ENCODE data around the gene TMEM129.

Gene TMEM129

DNA sequence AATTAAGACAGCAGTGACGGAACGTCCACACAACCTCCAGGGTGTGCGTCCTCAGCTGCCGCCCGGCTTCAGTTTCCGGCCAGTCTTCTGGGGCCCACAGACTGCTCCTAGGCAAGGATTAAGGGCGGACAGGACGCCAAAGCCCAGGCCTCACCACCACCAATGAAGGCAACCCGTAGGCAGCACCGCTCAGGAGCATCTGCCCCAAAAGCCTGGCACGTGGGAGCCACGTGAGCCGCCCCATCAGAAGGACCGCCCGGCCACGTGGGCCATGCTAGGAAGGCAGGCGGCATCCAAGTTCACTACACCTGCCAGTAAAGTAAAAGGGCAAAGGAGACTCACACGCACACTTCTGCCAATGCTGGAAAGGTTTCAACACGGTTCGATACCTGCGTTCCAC lies 51.3 kb downstream of the TMEM129 start:
- Histone ChIP-seq H3K4me3 (ENCODE audit: low read depth in 1 of 2, low read length in 1 of 2) (no peak overlapping the region), H3K4me1 (ENCODE audit: control insufficient read depth in 1 of 2, insufficient read depth in 1 of 2, low read depth in 1 of 2, low read length in 1 of 2) (no peaks in the 10 kb centered on the region), H3K27ac (no peak overlapping the region), H3K36me3 (no peaks in the 10 kb centered on the region), H3K9me3 (no peaks in the 10 kb centered on the region), H3K27me3 (no peaks in the 10 kb centered on the region)
- TF ChIP-seq, protein P1, sequence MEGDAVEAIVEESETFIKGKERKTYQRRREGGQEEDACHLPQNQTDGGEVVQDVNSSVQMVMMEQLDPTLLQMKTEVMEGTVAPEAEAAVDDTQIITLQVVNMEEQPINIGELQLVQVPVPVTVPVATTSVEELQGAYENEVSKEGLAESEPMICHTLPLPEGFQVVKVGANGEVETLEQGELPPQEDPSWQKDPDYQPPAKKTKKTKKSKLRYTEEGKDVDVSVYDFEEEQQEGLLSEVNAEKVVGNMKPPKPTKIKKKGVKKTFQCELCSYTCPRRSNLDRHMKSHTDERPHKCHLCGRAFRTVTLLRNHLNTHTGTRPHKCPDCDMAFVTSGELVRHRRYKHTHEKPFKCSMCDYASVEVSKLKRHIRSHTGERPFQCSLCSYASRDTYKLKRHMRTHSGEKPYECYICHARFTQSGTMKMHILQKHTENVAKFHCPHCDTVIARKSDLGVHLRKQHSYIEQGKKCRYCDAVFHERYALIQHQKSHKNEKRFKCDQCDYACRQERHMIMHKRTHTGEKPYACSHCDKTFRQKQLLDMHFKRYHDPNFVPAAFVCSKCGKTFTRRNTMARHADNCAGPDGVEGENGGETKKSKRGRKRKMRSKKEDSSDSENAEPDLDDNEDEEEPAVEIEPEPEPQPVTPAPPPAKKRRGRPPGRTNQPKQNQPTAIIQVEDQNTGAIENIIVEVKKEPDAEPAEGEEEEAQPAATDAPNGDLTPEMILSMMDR (IDR thresholded peaks at IDR 0.05): no peak

DNA sequence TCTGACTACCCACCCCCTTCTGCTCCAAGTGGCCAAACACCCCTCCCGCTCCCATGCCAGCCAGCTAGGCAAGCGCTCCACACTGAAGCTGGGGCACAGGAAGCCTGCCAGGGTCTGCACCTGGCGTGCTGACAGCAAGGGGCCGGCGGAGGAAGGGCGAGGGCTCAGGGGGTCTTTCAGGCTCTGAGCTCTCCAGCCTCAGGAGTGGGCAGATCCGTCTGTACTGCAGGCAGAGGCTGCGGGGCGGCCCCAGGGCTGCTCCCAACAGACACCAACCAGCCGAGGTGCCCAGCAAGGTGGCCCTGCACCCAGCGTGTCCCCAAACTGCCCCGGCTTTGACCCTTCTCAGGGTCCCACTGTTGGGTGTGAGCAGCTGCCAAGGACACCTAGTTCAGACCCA lies 51.9 kb downstream of the TMEM129 start:
- no peaks in the 10 kb centered on the region for H3K36me3 ChIP-seq
- no peaks in the 10 kb centered on the region for H3K4me1 ChIP-seq (ENCODE audit: control insufficient read depth in 1 of 2, insufficient read depth in 1 of 2, low read depth in 1 of 2, low read length in 1 of 2)
- TF ChIP-seq, protein P1 (IDR thresholded peaks at IDR 0.05): no peak
- no peaks in the 10 kb centered on the region for H3K9me3 ChIP-seq
- no peak overlapping the region for H3K27ac ChIP-seq
- H3K4me3 ChIP-seq (ENCODE audit: low read depth in 1 of 2, low read length in 1 of 2): no peak overlapping the region
- H3K27me3 ChIP-seq: no peaks in the 10 kb centered on the region

DNA sequence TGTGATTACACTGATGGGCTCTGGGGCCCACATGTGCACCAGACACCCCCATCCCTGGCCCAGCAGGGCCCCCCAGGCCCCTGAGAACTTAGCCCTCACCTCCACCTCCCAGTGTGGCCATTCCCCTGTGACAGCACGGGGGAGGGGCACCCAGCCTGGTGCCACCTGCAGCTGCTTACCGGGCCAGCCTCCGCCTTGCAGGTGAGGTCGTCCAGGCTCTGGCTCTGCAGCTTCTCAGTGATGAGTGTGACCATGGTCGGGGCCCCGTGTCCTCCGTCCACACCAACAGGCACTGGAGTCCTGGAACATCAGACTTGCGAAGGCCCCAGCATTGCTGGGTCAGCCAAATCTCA lies 52.7 kb downstream of the TMEM129 start:
- H3K27me3 ChIP-seq: no peaks in the 10 kb centered on the region
- H3K4me1 ChIP-seq (ENCODE audit: control insufficient read depth in 1 of 2, insufficient read depth in 1 of 2, low read depth in 1 of 2, low read length in 1 of 2): no peaks in the 10 kb centered on the region
- H3K9me3 ChIP-seq: no peaks in the 10 kb centered on the region
- no peaks in the 10 kb centered on the region for H3K36me3 ChIP-seq
- H3K4me3 ChIP-seq (ENCODE audit: low read depth in 1 of 2, low read length in 1 of 2): no peak overlapping the region
- no peak overlapping the region for H3K27ac ChIP-seq
- TF ChIP-seq, protein P1 (IDR thresholded peaks at IDR 0.05): no peak

DNA sequence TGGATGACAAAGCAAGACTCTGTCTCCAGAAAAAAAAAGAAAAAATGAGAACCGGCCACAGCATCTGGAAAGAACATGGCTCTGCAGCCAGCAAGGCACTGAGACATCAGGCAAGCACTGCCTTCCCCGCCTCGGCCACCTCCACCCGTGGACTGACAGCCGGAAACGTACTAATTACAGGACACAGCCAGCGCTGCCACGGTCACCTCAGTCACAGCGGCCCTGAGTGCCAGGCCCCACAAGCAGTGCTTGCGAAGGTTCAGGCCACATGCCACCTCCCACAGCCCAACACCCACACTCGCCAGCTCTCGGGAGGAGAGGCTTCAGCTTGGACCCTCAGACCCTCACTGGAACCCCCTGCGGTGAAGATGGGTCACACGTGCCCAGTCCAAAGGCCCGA lies 53.9 kb downstream of the TMEM129 start:
- H3K27me3 ChIP-seq: no peaks in the 10 kb centered on the region
- no peaks in the 10 kb centered on the region for H3K4me1 ChIP-seq (ENCODE audit: control insufficient read depth in 1 of 2, insufficient read depth in 1 of 2, low read depth in 1 of 2, low read length in 1 of 2)
- H3K27ac ChIP-seq: no peak overlapping the region
- TF ChIP-seq, protein P1 (IDR thresholded peaks at IDR 0.05): no peak
- H3K9me3 ChIP-seq: no peaks in the 10 kb centered on the region
- H3K36me3 ChIP-seq: no peaks in the 10 kb centered on the region
- H3K4me3 ChIP-seq (ENCODE audit: low read depth in 1 of 2, low read length in 1 of 2): no peak overlapping the region

DNA sequence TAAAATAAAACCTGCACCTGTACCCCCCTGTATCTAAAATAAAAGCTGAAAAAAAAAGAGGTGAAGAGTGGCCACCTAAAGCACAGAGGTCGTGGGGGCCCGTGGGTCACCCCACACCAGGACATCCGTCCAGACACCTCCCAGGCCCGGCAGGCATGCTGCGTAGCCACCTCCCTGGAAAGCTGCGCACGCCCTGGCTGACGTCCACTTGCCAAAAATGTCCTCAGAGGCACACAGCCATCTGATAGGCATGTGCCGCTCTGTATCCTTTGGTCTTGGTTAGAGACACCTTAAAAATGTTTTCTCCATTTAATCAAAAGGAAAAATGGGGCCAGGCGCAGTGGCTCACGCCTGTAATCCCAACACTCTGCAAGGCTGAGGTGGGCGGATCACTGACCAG lies 54.7 kb downstream of the TMEM129 start:
- Histone ChIP-seq H3K4me1 (ENCODE audit: control insufficient read depth in 1 of 2, insufficient read depth in 1 of 2, low read depth in 1 of 2, low read length in 1 of 2) (no peaks in the 10 kb centered on the region), H3K36me3 (no peaks in the 10 kb centered on the region), H3K4me3 (ENCODE audit: low read depth in 1 of 2, low read length in 1 of 2) (no peak overlapping the region), H3K27me3 (no peaks in the 10 kb centered on the region), H3K27ac (no peak overlapping the region), H3K9me3 (no peaks in the 10 kb centered on the region)
- TF ChIP-seq, protein P1 (IDR thresholded peaks at IDR 0.05): no peak

All from neutrophil (primary cell).